HG03469 (cell line): ENCODE measurements around the gene FANCI.
"Not testable (repeated sequence)": the region's sequence is repeated elsewhere in the genome, so short reads cannot be mapped to it uniquely, and the experiment has no call there.

Experiments
- ATAC-seq: cut with Tn5 transposase; IDR thresholded peaks from one replicate; pipeline ENCODE4 v1.9.1; 2021; ENCODE audit warnings: mild to moderate bottlenecking, moderate library complexity, moderate number of reproducible peaks; ENCODE audit not compliant: unreplicated experiment

The FANCI gene

GRCh38 chr15:89221543-89221942, 22.2 kb upstream of the FANCI start, which contains the start of gene RLBP1:
Gene RLBP1, minus strand, starts transcription at chr15:89221579. Its CDS starts 2,604 bp downstream, at chr15:89218975.
- no peak for ATAC-seq

- no peak for ATAC-seq
Measured at GRCh38 chr15:89225588-89225987, 18.2 kb upstream of the FANCI start.

- no peak for ATAC-seq
Measured at GRCh38 chr15:89226359-89227221, 17.2 kb upstream of the FANCI start.

GRCh38 chr15:89227425-89227824, 16.4 kb upstream of the FANCI start:
- ATAC-seq, result no peak

- no peak for ATAC-seq
Measured at GRCh38 chr15:89230277-89230676, 13.5 kb upstream of the FANCI start.

GRCh38 chr15:89231832-89232231, 11.9 kb upstream of the FANCI start:
- no peak for ATAC-seq

GRCh38 chr15:89239883-89240810, 3.6 kb upstream of the FANCI start:
- not testable (repeated sequence) for ATAC-seq

- no peak for ATAC-seq
Measured at GRCh38 chr15:89243046-89243690, 611 bp upstream of the FANCI start.

- peak; percentile 8 for ATAC-seq
Measured at GRCh38 chr15:89244574-89244903, 760 bp downstream of the FANCI start.

- no peak for ATAC-seq
Measured at GRCh38 chr15:89247446-89247845, 3.7 kb downstream of the FANCI start.

GRCh38 chr15:89248584-89248983, 4.8 kb downstream of the FANCI start:
- no peak for ATAC-seq

- not testable (repeated sequence) for ATAC-seq
Measured at GRCh38 chr15:89250142-89250541, 6.4 kb downstream of the FANCI start.

- ATAC-seq, result not testable (repeated sequence)
Measured at GRCh38 chr15:89277281-89277680, 33.5 kb downstream of the FANCI start.

GRCh38 chr15:89278307-89278706, 34.5 kb downstream of the FANCI start:
- no peak for ATAC-seq

- ATAC-seq, result no peak
Measured at GRCh38 chr15:89282631-89283030, 38.9 kb downstream of the FANCI start.

- no peak for ATAC-seq
Measured at GRCh38 chr15:89283201-89283600, 39.4 kb downstream of the FANCI start.

GRCh38 chr15:89291934-89292438, 48.2 kb downstream of the FANCI start:
- no peak for ATAC-seq

- ATAC-seq, result no peak
Measured at GRCh38 chr15:89293012-89293411, 49.2 kb downstream of the FANCI start.

GRCh38 chr15:89299896-89300295, 56.1 kb downstream of the FANCI start:
- no peak for ATAC-seq

- ATAC-seq, result no peak
Measured at GRCh38 chr15:89301304-89302089, 57.7 kb downstream of the FANCI start.
